HG03097 (cell line): ENCODE measurements around the gene POLE4.

Experiments
- ATAC-seq: cut with Tn5 transposase; IDR thresholded peaks from one replicate; pipeline ENCODE4 v1.9.1; 2021; ENCODE audit not compliant: unreplicated experiment, low FRiP score

Gene POLE4

GRCh38 chr2:74939919-74940812, 18.3 kb upstream of the POLE4 start:
- ATAC-seq: no peak

- no peak for ATAC-seq
Measured at GRCh38 chr2:74941284-74941683, 17.2 kb upstream of the POLE4 start.

- no peak for ATAC-seq
Measured at GRCh38 chr2:74942263-74942662, 16.2 kb upstream of the POLE4 start.

- peak; percentile 99 for ATAC-seq
Measured at GRCh38 chr2:74944987-74945787, 13.3 kb upstream of the POLE4 start.

- ATAC-seq: no peak
Measured at GRCh38 chr2:74945788-74946331, 12.6 kb upstream of the POLE4 start.

- no peak for ATAC-seq
Measured at GRCh38 chr2:74947703-74948102, 10.7 kb upstream of the POLE4 start.

GRCh38 chr2:74948779-74949178, 9.7 kb upstream of the POLE4 start:
- ATAC-seq: no peak

- ATAC-seq: no peak
Measured at GRCh38 chr2:74951211-74951754, 7.2 kb upstream of the POLE4 start.

GRCh38 chr2:74952575-74952974, 5.9 kb upstream of the POLE4 start:
- no peak for ATAC-seq

GRCh38 chr2:74953796-74954499, 4.5 kb upstream of the POLE4 start:
- no peak for ATAC-seq

- ATAC-seq: no peak
Measured at GRCh38 chr2:74954500-74954874, 4.0 kb upstream of the POLE4 start.

- ATAC-seq: no peak
Measured at GRCh38 chr2:74957886-74958273, 563 bp upstream of the POLE4 start.

GRCh38 chr2:74959106-74959751, 786 bp downstream of the POLE4 start:
- ATAC-seq: no peak

- no peak for ATAC-seq
Measured at GRCh38 chr2:74966887-74967286, 8.4 kb downstream of the POLE4 start.

GRCh38 chr2:74975016-74975415, 16.6 kb downstream of the POLE4 start:
- no peak for ATAC-seq

GRCh38 chr2:74979844-74980243, 21.4 kb downstream of the POLE4 start:
- ATAC-seq: no peak

- no peak for ATAC-seq
Measured at GRCh38 chr2:74982577-74982976, 24.1 kb downstream of the POLE4 start.

GRCh38 chr2:74983631-74984392, 25.4 kb downstream of the POLE4 start:
- ATAC-seq: no peak

GRCh38 chr2:74984947-74985637, 26.6 kb downstream of the POLE4 start:
- ATAC-seq: no peak
